Thymus (tissue), 11 donors: ENCODE results near the gene ANO2. TPM values are rescaled to one million over a fixed set of nuclear protein-coding genes. Genes with fewer than 3 reads are reported as not detected.

Source experiments
- DNase-seq, 9 donors: peaks; one replicate each; pipeline ENCODE4 v3.0.0-alpha.2; 2013; ENCODE audit warnings: low spot score in 9 of 9, low read depth in 6 of 9, missing footprints in 1 of 9
- H3K27ac ChIP-seq, 2 donors: one replicate each; pipeline ENCODE4 v1.5.1; 2013; ENCODE audit warnings: control low read depth in 1 of 2, low read depth in 1 of 2, low read length in 1 of 2, mild to moderate bottlenecking in 1 of 2, moderate library complexity in 1 of 2
- H3K27me3 ChIP-seq, 2 donors: one replicate each; pipeline ENCODE4 v1.5.1; 2013; ENCODE audit warnings: low read length in 1 of 2; ENCODE audit not compliant: control insufficient read depth in 2 of 2, insufficient read depth in 1 of 2
- H3K36me3 ChIP-seq, 2 donors: one replicate each; pipeline ENCODE4 v1.5.1; 2013; ENCODE audit warnings: low read length in 1 of 2, mild to moderate bottlenecking in 1 of 2, moderate library complexity in 1 of 2; ENCODE audit not compliant: control insufficient read depth in 2 of 2, insufficient read depth in 2 of 2
- H3K4me1 ChIP-seq, 2 donors: one replicate each; pipeline ENCODE4 v1.5.1; 2013; ENCODE audit warnings: low read length in 2 of 2; ENCODE audit not compliant: control insufficient read depth in 2 of 2, insufficient read depth in 2 of 2
- H3K4me3 ChIP-seq, 2 donors: one replicate each; pipeline ENCODE4 v1.5.1; 2013; ENCODE audit warnings: low read length in 2 of 2, control low read depth in 1 of 2, mild to moderate bottlenecking in 1 of 2
- H3K9me3 ChIP-seq, 2 donors: one replicate each; pipeline ENCODE4 v1.5.1; 2013; ENCODE audit warnings: low read length in 1 of 2, mild to moderate bottlenecking in 1 of 2; ENCODE audit not compliant: control insufficient read depth in 2 of 2, insufficient read depth in 1 of 2
- WGBS: extraction: QIAGEN DNeasy Blood & Tissue Kit; methylation state at CpG from one replicate; pipeline ENCODE4 v1.1.7; 2013; 5-methylcytosine and 5-hydroxymethylcytosine counted together
- polyA plus RNA-seq: library from polyadenylated mRNA; stranded (reverse); fragments of 200-250 nt; gene quantifications from one replicate; pipeline ENCODE4 v1.2.3, GENCODE V29; 2013
- total RNA-seq: library from RNA; stranded (reverse); fragments of 120-200 nt; gene quantifications from one replicate; pipeline ENCODE4 v1.2.4, GENCODE V29; 2013
- donor health status: healthy.

The ANO2 gene
- total and polyA plus RNA-seq, 2 donors: 0.57 to 1.4 TPM

- Histone ChIP-seq H3K9me3 (no peaks in the 10 kb centered on the region), H3K4me3 (no peak overlapping the region), H3K27me3 (peaks cover 0 to 4% of the 10 kb centered on the region in 2 donors), H3K27ac (no peak overlapping the region), H3K36me3 (no peaks in the 10 kb centered on the region), H3K4me1 (no peaks in the 10 kb centered on the region)
- WGBS: 95% methylated on average over 17 of the region's 17 CpGs
- no peak for DNase-seq
These were observed 376.6 kb downstream of the ANO2 start for GRCh38 chr12:5568325-5568981.

- H3K4me1 ChIP-seq: no peaks in the 10 kb centered on the region
- no peak for DNase-seq
- no peaks in the 10 kb centered on the region for H3K36me3 ChIP-seq
- H3K27me3 ChIP-seq: peaks cover 0 to 4% of the 10 kb centered on the region in 2 donors
- no peaks in the 10 kb centered on the region for H3K9me3 ChIP-seq
- 74% methylated on average over 14 of the region's 14 CpGs for WGBS
- H3K4me3 ChIP-seq: no peak overlapping the region
- H3K27ac ChIP-seq: no peak overlapping the region
These were observed 377.9 kb downstream of the ANO2 start for GRCh38 chr12:5567016-5567725.

- Histone ChIP-seq H3K9me3 (no peaks in the 10 kb centered on the region), H3K27ac (no peak overlapping the region), H3K27me3 (peaks cover 0 to 2% of the 10 kb centered on the region in 2 donors), H3K36me3 (no peaks in the 10 kb centered on the region), H3K4me3 (no peak overlapping the region), H3K4me1 (no peaks in the 10 kb centered on the region)
- 86% methylated on average over 3 of the region's 3 CpGs for WGBS
- DNase-seq: no peak
These were observed 379.0 kb downstream of the ANO2 start for GRCh38 chr12:5565933-5566599.

GRCh38 chr12:5562581-5562980, 382.5 kb downstream of the ANO2 start:
- Histone ChIP-seq H3K27ac (no peak overlapping the region), H3K4me3 (no peak overlapping the region), H3K4me1 (no peaks in the 10 kb centered on the region), H3K27me3 (no peaks in the 10 kb centered on the region), H3K36me3 (no peaks in the 10 kb centered on the region), H3K9me3 (no peaks in the 10 kb centered on the region)
- 96% methylated on average over 3 of the region's 3 CpGs for WGBS
- DNase-seq: no peak

- DNase-seq: no peak
- WGBS: 93% methylated on average over 6 of the region's 6 CpGs
These were observed 383.2 kb downstream of the ANO2 start for GRCh38 chr12:5561846-5562245.

GRCh38 chr12:5561057-5561456, 384.0 kb downstream of the ANO2 start:
- H3K9me3 ChIP-seq: no peaks in the 10 kb centered on the region
- no peak overlapping the region for H3K4me3 ChIP-seq
- WGBS: 84% methylated on average over 6 of the region's 6 CpGs
- no peaks in the 10 kb centered on the region for H3K4me1 ChIP-seq
- H3K27me3 ChIP-seq: no peaks in the 10 kb centered on the region
- H3K36me3 ChIP-seq: no peaks in the 10 kb centered on the region
- H3K27ac ChIP-seq: no peak overlapping the region
- no peak for DNase-seq

More at GRCh38 chr12:5561846-5562245, 383.2 kb downstream of the ANO2 start:
- no peak overlapping the region for H3K27ac ChIP-seq
- no peaks in the 10 kb centered on the region for H3K9me3 ChIP-seq
- no peaks in the 10 kb centered on the region for H3K4me1 ChIP-seq
- H3K36me3 ChIP-seq: no peaks in the 10 kb centered on the region
- no peaks in the 10 kb centered on the region for H3K27me3 ChIP-seq
- no peak overlapping the region for H3K4me3 ChIP-seq

GRCh38 chr12:5560265-5560664, 384.8 kb downstream of the ANO2 start:
- no peak overlapping the region for H3K4me3 ChIP-seq
- H3K4me1 ChIP-seq: no peaks in the 10 kb centered on the region
- no peak for DNase-seq
- no peaks in the 10 kb centered on the region for H3K36me3 ChIP-seq
- WGBS: 73% methylated on average over 4 of the region's 4 CpGs
- no peak overlapping the region for H3K27ac ChIP-seq
- H3K27me3 ChIP-seq: no peaks in the 10 kb centered on the region
- H3K9me3 ChIP-seq: no peaks in the 10 kb centered on the region

GRCh38 chr12:5557906-5558305, 387.2 kb downstream of the ANO2 start:
- Histone ChIP-seq H3K4me1 (no peaks in the 10 kb centered on the region), H3K36me3 (no peaks in the 10 kb centered on the region), H3K4me3 (no peak overlapping the region), H3K27ac (no peak overlapping the region), H3K9me3 (no peaks in the 10 kb centered on the region), H3K27me3 (no peaks in the 10 kb centered on the region)
- no peak for DNase-seq
- WGBS: 12% methylated on average over 4 of the region's 4 CpGs

GRCh38 chr12:5556946-5557673, 387.9 kb downstream of the ANO2 start:
- Histone ChIP-seq H3K36me3 (no peaks in the 10 kb centered on the region), H3K4me1 (no peaks in the 10 kb centered on the region), H3K27me3 (no peaks in the 10 kb centered on the region), H3K9me3 (no peaks in the 10 kb centered on the region), H3K27ac (no peak overlapping the region), H3K4me3 (no peak overlapping the region)
- no peak for DNase-seq
- WGBS: 90% methylated on average over 6 of the region's 6 CpGs
